ENCODE results near the gene ZNF280D.

DNA sequence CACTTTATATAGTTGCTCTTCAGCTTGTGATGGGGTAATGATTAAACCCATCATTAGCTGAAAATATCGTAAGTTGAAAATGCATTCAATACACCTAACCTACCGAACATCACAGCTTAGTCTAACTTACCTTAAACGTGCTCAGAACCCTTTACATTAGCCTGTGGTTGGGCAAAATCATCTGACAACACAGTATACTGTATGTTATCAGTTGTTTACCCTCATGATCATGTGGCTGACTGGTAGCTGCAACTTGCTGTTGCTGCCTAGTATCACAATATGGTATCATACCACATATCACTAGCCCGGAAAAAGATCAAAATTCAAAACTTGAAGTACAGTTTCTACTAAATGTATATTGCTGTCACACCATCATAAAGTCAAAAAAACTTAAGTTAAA, 9.5 kb downstream of the ZNF280D start:
- TF ChIP-seq, protein P1, sequence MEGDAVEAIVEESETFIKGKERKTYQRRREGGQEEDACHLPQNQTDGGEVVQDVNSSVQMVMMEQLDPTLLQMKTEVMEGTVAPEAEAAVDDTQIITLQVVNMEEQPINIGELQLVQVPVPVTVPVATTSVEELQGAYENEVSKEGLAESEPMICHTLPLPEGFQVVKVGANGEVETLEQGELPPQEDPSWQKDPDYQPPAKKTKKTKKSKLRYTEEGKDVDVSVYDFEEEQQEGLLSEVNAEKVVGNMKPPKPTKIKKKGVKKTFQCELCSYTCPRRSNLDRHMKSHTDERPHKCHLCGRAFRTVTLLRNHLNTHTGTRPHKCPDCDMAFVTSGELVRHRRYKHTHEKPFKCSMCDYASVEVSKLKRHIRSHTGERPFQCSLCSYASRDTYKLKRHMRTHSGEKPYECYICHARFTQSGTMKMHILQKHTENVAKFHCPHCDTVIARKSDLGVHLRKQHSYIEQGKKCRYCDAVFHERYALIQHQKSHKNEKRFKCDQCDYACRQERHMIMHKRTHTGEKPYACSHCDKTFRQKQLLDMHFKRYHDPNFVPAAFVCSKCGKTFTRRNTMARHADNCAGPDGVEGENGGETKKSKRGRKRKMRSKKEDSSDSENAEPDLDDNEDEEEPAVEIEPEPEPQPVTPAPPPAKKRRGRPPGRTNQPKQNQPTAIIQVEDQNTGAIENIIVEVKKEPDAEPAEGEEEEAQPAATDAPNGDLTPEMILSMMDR (IDR thresholded peaks at IDR 0.05) = no peak
- TF ChIP-seq POLR2A (IDR thresholded peaks at IDR 0.05) = no peak

All from adrenal gland (tissue), 5 donors.